ENCODE results near the gene VPREB1.

DNA sequence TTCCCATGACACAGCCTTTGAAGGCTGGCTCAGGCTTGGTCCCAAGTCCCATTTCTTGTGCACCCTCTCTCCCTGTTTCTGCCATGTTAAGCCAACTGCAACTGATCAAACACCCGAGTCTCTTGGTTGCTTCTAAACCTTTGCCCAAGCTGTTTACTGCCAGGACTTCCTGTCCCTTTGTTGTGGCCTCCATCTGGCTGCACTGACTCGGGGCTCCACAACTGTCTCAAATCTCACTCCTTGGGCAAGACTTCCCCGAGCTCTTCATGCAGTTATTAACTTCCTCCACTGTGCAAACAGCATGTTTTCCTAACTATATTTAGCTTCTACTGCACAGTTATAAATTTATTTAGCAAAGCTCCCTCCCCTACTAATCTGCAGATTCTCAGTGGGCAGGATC is 4.3 kb downstream of the VPREB1 start:
- no peak for TF ChIP-seq BHLHE40 (IDR thresholded peaks at IDR 0.05; ENCODE audit: borderline replicate concordance)
- TF ChIP-seq FOXM1 (IDR thresholded peaks at IDR 0.05; ENCODE audit: borderline replicate concordance), result no peak
- TF ChIP-seq FOXK2 (IDR thresholded peaks at IDR 0.05), result no peak
- TF ChIP-seq ZNF384 (IDR thresholded peaks at IDR 0.05), result no peak

Data from HEK293T (cell line).